ENCODE results near the gene DMD.
"Not testable (repeated sequence)": the region's sequence is repeated elsewhere in the genome, so short reads cannot be mapped to it uniquely, and the experiment has no call there.

DMD gene

GRCh38 chrX:31378973-31379372, 1832.4 kb downstream of the DMD start:
- DNase-seq, result not testable (repeated sequence)

DNA sequence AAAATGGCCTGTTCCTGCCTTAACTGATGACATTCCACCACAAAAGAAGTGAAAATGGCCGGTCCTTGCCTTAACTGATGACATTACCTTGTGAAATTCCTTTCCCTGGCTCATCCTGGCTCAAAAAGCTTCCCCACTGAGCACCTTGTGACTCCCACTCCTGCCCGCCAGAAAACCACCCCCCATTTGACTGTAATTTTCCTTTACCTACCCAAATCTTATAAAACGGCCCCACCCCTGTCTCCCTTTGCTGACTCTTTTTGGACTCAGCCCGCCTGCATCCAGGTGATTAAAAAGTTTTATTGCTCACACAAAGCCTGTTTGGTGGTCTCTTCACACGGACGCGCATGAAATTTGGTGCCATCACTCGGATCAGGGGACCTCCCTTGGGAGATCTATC, 1833.5 kb downstream of the DMD start:
- not testable (repeated sequence) for DNase-seq

GRCh38 chrX:31376408-31377022, 1834.8 kb downstream of the DMD start:
- DNase-seq, result no peak

DNA sequence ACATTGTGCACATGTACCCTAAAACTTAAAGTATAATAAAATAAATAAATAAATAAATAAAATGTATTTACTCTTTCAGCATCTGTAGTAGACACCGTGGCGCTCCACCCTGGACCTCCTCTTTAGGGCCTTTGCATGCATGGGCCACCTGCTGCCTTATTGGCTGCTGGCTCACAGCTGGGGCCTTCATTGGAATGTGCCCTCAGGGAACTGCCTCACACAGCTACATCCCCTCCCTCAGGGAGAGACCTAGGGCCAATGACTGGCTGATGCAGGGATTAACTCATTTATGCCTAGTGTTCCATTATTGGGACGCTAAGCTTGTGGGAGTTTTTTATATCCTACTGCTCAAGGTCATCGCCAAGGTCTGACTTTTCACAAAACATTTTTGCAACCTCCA, 1836.6 kb downstream of the DMD start:
- no peak for DNase-seq

DNA sequence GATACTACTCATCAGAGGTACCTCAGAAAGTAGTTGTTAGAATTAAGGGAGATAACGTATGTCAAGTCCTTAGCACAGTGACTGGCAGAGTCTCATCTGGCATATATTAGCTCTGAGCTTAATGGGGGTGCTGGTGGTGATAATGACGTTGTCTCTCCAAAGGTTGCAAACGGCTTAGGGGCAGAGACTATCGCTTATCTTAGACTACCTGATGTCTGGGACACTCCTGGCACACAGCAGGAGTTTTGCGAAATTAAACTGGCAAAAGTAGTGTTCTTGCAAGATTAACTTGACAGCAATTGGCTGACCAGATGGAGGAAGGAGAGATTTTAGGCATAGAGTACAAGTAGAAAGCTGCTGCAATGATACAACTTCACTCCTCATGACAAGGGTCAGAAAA, 1839.4 kb downstream of the DMD start:
- DNase-seq, result no peak

DNA sequence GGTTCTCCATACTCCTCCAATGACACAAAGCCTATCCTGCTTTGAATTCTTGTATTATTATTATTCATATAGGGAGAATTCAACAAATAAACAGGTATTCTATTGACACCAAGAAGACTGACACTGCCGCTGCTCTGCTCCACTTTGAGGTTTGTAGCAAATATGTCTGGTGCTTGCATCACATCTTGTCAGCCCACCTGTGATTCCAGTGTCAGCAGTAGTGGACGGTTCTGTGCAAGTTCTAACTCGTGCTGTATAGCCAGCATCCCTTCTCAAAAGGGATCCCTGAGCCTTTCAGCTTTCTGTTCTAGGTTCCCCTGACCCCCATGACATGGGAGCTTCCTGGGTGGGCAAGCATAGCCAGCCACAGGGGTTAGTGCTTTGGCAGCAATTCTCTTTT, 1843.5 kb downstream of the DMD start:
- DNase-seq, result no peak

DNA sequence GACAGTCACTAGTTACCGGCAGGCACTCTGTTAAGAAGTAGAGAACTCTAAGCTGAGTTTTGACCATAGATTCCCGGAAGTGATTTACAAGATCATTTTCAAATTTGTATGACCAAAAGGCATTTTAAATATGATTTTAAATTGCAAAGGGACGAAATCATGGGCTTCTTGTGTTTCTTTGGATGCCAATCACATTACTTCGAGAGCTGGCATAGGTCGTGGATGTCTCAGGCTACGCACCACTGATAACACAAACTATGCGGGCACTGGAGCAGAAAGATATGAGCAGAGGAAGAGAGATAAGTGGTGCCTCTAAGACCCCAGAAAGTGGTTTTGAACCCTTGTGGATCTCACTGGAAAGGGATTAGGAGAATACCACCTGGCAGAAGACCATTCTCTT, 1845.3 kb downstream of the DMD start:
- no peak for DNase-seq

DNA sequence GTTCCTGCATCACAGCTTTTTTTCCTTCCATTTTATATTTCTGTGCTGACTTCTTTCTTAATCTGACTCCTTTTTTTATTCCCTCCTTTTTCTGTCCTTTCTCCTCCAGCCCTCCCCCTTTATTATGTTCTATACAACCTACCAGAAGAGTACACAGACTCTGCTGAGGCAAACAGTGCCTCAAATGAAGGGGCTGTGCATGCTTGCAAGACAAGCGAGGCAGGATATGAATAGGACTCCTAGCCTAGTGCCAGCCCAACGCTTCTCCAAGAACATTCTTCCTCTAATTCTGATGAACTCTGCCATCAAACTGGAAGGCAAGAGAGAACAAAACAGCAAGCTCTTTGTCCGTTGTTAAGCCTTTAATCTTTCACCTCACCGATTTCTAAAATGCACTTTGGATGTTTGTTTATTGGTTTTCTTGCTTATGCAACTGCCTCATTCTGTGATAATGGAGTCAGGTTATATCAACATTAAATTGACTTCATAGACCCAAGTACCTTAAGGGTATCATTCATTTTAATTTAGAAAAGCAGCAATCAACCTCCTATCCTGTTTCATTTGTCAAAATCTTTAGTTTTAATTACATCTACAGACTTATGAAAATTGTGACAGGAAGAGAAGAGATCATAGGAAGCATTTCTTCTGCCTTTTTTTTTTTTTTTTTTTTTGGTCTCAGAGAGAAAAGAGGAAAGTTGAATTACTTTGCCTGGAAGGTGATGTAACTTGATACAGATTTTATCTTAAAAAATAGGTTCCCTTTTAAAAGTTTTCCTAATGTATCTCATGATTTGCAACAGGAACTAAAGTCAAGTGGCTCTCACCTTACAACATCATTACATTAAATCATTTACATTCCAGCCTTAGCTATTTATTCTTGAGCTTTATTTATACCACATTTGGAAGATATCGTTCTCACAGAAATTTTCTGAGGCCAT, 1854.8 kb downstream of the DMD start:
- DNase-seq, result no peak

DNA sequence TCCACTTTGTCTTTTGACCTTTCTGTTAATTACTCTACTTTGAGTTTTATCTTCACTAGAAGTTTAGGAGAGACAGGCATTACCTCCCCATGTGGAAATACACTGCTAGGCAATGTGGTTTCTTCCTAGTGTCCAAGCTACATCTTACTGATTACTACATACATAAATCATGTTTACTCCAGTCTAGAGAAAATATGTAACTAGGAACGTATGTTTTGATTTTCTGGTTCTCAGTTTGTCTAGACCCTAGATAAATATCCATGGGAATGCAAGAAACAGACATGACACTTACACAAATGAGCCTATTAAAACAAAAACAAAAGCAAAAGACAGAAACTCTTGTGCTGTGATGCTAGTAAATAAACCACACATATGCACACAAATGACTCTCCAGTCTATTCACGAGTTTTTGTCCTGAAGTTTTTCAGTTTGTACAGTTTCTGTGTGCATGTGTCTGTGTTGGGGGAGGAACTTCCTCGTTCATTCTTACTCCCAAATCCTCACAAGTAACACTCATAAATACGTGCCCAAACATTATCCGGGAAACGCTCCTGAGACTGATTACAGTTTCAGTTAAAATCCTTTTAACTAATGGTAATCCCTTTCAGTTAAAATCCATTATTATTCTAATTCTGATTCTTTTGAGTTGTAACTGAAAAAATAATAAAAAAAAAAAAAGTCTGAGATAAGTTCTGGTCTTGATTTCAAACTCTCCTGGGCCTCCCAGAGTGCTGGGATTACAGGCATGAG, 1856.0 kb downstream of the DMD start:
- DNase-seq, result no peak

- no peak for DNase-seq
Measured at GRCh38 chrX:31353095-31353494, 1858.3 kb downstream of the DMD start.

- no peak for DNase-seq
Measured at GRCh38 chrX:31350808-31351074, 1860.6 kb downstream of the DMD start.

DNA sequence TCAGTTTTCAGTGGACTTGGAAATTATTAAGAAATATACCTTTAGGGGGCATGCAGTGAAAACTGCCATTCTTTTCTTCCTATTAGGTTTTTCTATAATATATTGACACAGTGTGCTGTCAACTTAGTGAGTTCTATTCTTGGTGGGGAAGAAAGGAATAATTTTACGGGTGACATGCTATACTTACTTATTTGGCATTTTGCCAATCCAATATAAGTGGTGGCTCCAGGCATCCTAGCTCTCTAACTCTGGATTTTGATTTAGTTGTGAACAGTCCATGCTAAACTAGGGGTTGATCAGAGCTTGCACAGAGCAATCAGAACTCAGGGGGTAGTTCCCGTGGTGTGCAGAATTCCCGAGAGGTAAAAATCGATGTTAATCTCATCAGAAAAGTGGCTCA, 1861.8 kb downstream of the DMD start:
- DNase-seq, result no peak

DNA sequence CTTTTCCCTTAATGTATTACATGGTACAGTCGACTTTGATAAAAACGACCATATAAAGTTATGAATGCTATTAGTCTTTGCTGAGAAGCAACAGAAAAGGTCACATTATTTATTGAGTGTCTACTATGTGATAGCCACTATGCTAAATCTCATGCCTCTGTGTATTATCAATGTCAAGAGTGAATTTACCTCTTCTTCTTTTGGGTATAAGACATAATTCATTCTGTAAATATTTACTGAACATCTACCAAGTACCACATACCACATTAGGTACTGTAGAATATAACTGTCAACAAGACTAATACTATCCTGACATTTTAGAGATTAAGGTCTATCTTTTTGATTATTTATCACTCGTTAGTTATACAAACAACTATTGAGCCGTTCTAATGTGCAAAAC, 1870.8 kb downstream of the DMD start:
- DNase-seq, result no peak

DNA sequence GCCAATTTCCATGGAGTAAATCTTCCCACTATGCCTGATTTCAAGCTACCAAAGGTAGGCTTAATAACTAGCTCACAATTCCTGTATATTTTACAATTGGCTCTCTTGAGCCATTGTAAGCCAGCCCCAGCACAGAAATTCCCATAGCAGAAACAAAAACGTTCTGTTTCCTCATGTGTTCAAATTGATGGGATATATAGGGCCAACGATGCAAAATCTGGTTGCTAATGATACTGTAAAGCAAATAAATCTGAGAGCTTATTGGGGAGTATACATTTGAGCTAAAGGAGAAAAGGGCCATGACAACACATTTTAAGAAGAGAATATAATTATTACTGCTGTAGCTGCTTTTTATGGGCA, 1872.4 kb downstream of the DMD start:
- no peak for DNase-seq

GRCh38 chrX:31337332-31337731, 1874.0 kb downstream of the DMD start:
- no peak for DNase-seq

DNA sequence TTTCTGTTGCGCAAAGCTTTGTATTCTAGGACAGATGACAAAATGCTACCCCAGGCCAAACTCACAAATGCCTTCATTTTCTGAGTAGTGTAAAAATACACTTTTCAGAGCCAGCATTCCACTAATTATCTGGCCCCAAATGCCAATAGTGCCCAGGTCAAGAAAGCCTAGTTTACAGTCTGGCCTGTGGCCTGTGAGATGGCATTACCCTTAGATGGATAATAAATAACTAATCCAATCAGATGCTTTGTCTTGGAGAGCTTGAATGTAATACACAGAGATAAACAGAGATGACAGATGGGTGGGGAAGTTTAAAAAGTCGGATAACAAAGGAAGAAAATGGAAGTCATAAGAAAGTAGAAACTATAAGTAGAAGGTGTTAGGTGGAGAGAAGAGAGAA, 1874.9 kb downstream of the DMD start:
- DNase-seq, result no peak

DNA sequence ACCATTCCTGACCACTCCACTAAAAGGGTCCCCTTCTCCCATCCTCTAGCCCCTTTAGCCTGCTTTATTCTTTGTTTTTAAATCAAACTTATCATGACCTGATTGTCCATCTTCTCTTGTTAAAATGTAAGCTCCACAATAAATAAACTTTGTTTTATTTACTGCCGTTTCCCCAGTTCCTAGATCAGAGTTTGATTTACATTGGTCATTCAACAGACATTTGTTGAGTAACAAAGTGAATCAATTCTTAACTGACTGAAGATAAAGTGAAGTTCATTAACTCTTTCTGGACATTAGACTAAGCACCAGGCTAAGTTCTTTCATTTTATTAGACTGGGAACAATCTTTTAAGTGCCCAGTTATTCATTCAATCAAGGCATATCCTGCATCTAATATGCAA, 1876.4 kb downstream of the DMD start:
- DNase-seq, result no peak

GRCh38 chrX:31333165-31333831, 1878.1 kb downstream of the DMD start:
- no peak for DNase-seq

GRCh38 chrX:31331928-31332327, 1879.4 kb downstream of the DMD start:
- no peak for DNase-seq

DNA sequence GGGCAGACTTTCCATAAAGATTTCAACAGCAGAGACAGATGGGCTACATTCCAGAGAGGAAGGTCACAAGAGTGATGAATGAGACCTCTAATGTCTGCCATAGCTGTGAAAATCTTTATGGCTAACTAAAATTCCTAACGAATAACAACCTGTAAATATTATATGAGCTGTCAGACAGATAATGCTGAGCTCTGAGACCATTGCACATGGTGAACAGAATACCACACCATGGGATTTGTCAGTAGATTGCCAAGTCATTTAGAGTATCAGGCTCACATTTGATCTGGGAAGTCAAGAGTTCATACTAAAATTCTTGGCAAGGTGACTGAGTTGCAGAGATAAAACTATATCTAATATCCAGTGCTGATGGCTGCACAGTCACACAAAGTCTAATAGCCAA, 1880.3 kb downstream of the DMD start:
- DNase-seq, result no peak

GRCh38 chrX:31329298-31329697, 1882.1 kb downstream of the DMD start:
- no peak for DNase-seq

DNA sequence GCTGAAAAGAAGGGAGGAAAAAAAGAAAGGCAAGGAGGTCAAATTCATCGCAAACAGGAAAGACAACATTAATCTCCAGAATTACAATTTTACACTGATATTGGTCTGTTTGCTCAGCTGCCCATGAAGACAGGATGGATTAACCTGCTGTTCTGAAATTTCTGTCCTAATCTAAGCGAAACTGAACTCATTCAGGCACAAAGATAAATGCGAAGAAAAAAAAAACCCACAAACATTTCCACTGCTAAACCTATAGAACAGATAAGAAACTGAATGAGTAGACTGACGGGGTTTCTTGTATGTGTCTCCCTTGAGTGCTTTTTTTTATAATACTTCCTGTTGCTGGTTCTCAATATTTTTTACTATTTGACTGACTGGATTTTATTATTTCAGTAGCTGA, 1887.7 kb downstream of the DMD start:
- no peak for DNase-seq

GRCh38 chrX:31320740-31321139, 1890.6 kb downstream of the DMD start:
- no peak for DNase-seq

GRCh38 chrX:31319586-31319985, 1891.8 kb downstream of the DMD start:
- DNase-seq, result no peak
